ENCODE data around the gene KXD1.

The KXD1 gene, protein sequence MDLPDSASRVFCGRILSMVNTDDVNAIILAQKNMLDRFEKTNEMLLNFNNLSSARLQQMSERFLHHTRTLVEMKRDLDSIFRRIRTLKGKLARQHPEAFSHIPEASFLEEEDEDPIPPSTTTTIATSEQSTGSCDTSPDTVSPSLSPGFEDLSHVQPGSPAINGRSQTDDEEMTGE

GRCh38 chr19:18557411-18558201, at the start of gene KXD1:
Gene KXD1 (plus strand): TSS chr19:18557870. CDS start chr19:18562057, 4,187 bp downstream.
- TF ChIP-seq, protein P1, sequence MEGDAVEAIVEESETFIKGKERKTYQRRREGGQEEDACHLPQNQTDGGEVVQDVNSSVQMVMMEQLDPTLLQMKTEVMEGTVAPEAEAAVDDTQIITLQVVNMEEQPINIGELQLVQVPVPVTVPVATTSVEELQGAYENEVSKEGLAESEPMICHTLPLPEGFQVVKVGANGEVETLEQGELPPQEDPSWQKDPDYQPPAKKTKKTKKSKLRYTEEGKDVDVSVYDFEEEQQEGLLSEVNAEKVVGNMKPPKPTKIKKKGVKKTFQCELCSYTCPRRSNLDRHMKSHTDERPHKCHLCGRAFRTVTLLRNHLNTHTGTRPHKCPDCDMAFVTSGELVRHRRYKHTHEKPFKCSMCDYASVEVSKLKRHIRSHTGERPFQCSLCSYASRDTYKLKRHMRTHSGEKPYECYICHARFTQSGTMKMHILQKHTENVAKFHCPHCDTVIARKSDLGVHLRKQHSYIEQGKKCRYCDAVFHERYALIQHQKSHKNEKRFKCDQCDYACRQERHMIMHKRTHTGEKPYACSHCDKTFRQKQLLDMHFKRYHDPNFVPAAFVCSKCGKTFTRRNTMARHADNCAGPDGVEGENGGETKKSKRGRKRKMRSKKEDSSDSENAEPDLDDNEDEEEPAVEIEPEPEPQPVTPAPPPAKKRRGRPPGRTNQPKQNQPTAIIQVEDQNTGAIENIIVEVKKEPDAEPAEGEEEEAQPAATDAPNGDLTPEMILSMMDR (IDR thresholded peaks at IDR 0.05; ENCODE audit: control insufficient read depth, insufficient read depth, low read depth, low read length, missing control alignments): no peak
- H3K4me3 ChIP-seq (ENCODE audit: control insufficient read depth, low read depth, low read length): peak within 1 kb of the TSS; percentile 90
- DNase-seq (ENCODE audit: low read depth): peak; percentile 97

- no peak overlapping the region for H3K4me3 ChIP-seq (ENCODE audit: control insufficient read depth, low read depth, low read length)
- no peak for DNase-seq (ENCODE audit: low read depth)
- TF ChIP-seq, protein P1 (IDR thresholded peaks at IDR 0.05; ENCODE audit: control insufficient read depth, insufficient read depth, low read depth, low read length, missing control alignments): no peak
Measured at GRCh38 chr19:18508585-18508984, 49.1 kb upstream of the KXD1 start.

DNA sequence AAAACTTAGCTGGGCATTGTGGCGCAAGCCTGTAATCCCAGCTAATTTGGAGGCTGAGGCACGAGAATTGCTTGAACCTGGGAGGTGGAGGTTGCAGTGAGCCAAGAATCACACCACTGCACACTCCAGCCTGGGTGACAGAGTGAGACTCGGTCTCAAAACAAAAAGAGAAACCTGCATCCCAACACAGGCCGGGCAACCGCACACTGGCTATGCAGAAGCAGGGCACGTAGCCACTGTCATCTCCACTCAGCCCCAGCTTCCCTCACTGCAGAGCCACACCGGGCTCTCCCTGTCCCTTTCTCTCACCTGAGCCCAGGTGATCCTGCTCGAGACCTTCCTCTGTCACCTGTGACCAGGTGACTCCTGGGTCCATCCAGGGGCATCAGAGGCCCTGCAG, 47.5 kb upstream of the KXD1 start:
- DNase-seq (ENCODE audit: low read depth): no peak
- TF ChIP-seq, protein P1 (IDR thresholded peaks at IDR 0.05; ENCODE audit: control insufficient read depth, insufficient read depth, low read depth, low read length, missing control alignments): no peak
- no peak overlapping the region for H3K4me3 ChIP-seq (ENCODE audit: control insufficient read depth, low read depth, low read length)

DNA sequence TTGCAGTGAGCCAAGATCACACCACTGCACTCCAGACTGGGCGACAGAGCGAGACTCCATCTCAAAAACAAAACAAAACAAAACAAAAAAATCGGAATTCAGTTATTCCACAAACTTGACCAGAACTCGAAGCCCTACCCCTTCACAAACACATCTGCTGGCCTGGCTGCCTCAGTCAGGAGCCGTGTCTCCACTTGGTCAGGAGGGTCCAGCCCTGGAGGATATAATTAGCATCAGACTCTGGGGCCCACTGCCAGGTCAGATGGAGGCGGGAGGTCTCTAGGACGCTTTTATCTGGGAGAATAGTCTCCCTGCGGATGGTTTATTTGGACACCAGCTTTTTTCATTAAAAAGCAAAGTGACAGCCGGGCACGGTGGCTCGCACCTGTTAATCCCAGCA, 43.8 kb upstream of the KXD1 start:
- no peak overlapping the region for H3K4me3 ChIP-seq (ENCODE audit: control insufficient read depth, low read depth, low read length)
- TF ChIP-seq, protein P1 (IDR thresholded peaks at IDR 0.05; ENCODE audit: control insufficient read depth, insufficient read depth, low read depth, low read length, missing control alignments): no peak
- no peak for DNase-seq (ENCODE audit: low read depth)

- no peak overlapping the region for H3K4me3 ChIP-seq (ENCODE audit: control insufficient read depth, low read depth, low read length)
- TF ChIP-seq, protein P1 (IDR thresholded peaks at IDR 0.05; ENCODE audit: control insufficient read depth, insufficient read depth, low read depth, low read length, missing control alignments): no peak
- DNase-seq (ENCODE audit: low read depth): no peak
Measured at GRCh38 chr19:18514800-18515682, 42.6 kb upstream of the KXD1 start.

- TF ChIP-seq, protein P1 (IDR thresholded peaks at IDR 0.05; ENCODE audit: control insufficient read depth, insufficient read depth, low read depth, low read length, missing control alignments): no peak
- DNase-seq (ENCODE audit: low read depth): no peak
- H3K4me3 ChIP-seq (ENCODE audit: control insufficient read depth, low read depth, low read length): no peak overlapping the region
Measured at GRCh38 chr19:18515959-18516358, 41.7 kb upstream of the KXD1 start.

All from AG09309 (cell line).